ENCODE results near the gene SLC7A1. TPM values are rescaled to one million over a fixed set of nuclear protein-coding genes. Genes with fewer than 3 reads are reported as not detected.

Gene SLC7A1
- total and polyA plus RNA-seq, 2 donors (not counting 3 experiments of a cell fraction or from before 2014, with no cell fraction given) = 21.0 to 79.3 TPM

GRCh38 chr13:29524641-29525040 is 70.8 kb downstream of the SLC7A1 start:
- peaks cover 16 to 19% of the 10 kb centered on the region in 2 experiments for H3K36me3 ChIP-seq (ENCODE audit: control insufficient read depth in 2 of 2, extremely low read depth in 1 of 2, insufficient read depth in 2 of 2, low read length in 2 of 2)
- BruUV-seq (replicated peaks) = no TSS peak
- H3K4me2 ChIP-seq (ENCODE audit: insufficient read depth, low read length) = no peak overlapping the region
- ChIA-PET CTCF (no interaction called here), POLR2A (no interaction called here)
- intact Hi-C loops (cut with micrococcal nuclease) = loop anchor here (5.0 kb wide), 1 partner anchor 68 kb away; no protein-coding TSS in a partner anchor
- no peaks in the 10 kb centered on the region for H3K9me1 ChIP-seq (replicated peaks; ENCODE audit: control insufficient read depth, extremely low read depth, insufficient read depth, low read length)
- no peaks in the 10 kb centered on the region for H3K9me3 ChIP-seq (replicated peaks; ENCODE audit: control insufficient read depth, insufficient read depth, low read length)
- H3K27ac ChIP-seq (ENCODE audit: insufficient read depth, low read depth, low read length) = no peak overlapping the region
- no peak overlapping the region for H2AFZ ChIP-seq (ENCODE audit: low read depth, low read length)
- TF ChIP-seq POLR2AphosphoS5 (IDR thresholded peaks at IDR 0.05; ENCODE audit: insufficient read depth, low read depth, low read length) (no peak), MYC (IDR thresholded peaks at IDR 0.05; ENCODE audit: low read depth, low read length) (no peak), CTCF (IDR thresholded peaks at IDR 0.05; ENCODE audit: extremely low read depth in 1 of 2, insufficient read depth in 1 of 2, low read depth in 1 of 2, low read length in 2 of 2) (no peak), GATA2 (IDR thresholded peaks at IDR 0.05; ENCODE audit: insufficient read depth, insufficient read length, low read depth, low read length) (no peak), JUN (IDR thresholded peaks at IDR 0.05; ENCODE audit: borderline replicate concordance, insufficient read depth, insufficient read length, low read depth) (no peak), FOS (IDR thresholded peaks at IDR 0.05; ENCODE audit: borderline replicate concordance, insufficient read depth, low read length) (no peak), POLR2A (IDR thresholded peaks at IDR 0.05; ENCODE audit: low read depth, low read length) (no peak), EZH2 (IDR thresholded peaks at IDR 0.05; ENCODE audit: borderline replicate concordance, low read depth, low read length, severe bottlenecking) (no peak)
- no peak for FAIRE-seq
- H3K4me1 ChIP-seq (ENCODE audit: control insufficient read depth, extremely low read depth, insufficient read depth, low read length) = peaks cover 34% of the 10 kb centered on the region
- H4K20me1 ChIP-seq (replicated peaks; ENCODE audit: control insufficient read depth, extremely low read depth, insufficient read depth, low read length) = no peaks in the 10 kb centered on the region
- H3K27me3 ChIP-seq (ENCODE audit: control insufficient read depth in 2 of 2, insufficient read depth in 2 of 2, low read length in 2 of 2) = no peaks in the 10 kb centered on the region
- dilution Hi-C loops (cut with MboI; ENCODE audit: extremely low pct_ligation_motif_present, low sequenced_read_pairs) = no loop called here
- no peak overlapping the region for H3K9ac ChIP-seq (replicated peaks; ENCODE audit: extremely low read depth, insufficient read depth, low read length)
- no peak for DNase-seq (ENCODE audit: low read depth, low spot score)
- no peak overlapping the region for H3K4me3 ChIP-seq (replicated peaks in 1 of 3; ENCODE audit: insufficient read depth in 1 of 3, low read depth in 1 of 3, low read length in 3 of 3)
- H3K79me2 ChIP-seq (ENCODE audit: control insufficient read depth, insufficient read depth, low read length) = peaks cover 15% of the 10 kb centered on the region

Measured in endothelial cell of umbilical vein (primary cell).